IMR-90 (cell line): ENCODE results near the gene FBXO3. TPM values are rescaled to one million over a fixed set of nuclear protein-coding genes. Genes with fewer than 3 reads are reported as not detected.

ENCODE experiments used
- ATAC-seq: fragments of 200-7000 bp; cut with Tn5 transposase; 2 replicates; pipeline ENCODE4 v1.9.1; 2020; ENCODE audit warnings: low read depth, mild to moderate bottlenecking, moderate library complexity
- BruUV-seq: library from RNA; stranded (reverse); fragments of 400-500 nt; replicated peaks from 2 replicates; lab custom pipeline; 2021; lab: Mats Ljungman, UMichigan
- CTCF ChIA-PET: fragments of 300-600 bp; formaldehyde crosslinking; extraction: SDS; loops from one replicate; lab custom pipeline; 2021; ENCODE audit warnings: antibody characterized with exemption; lab: Yijun Ruan, JAX
- POLR2A ChIA-PET: fragments of 300-600 bp; sonication (Branson Sonifier 250); formaldehyde crosslinking; loops from one replicate; lab custom pipeline; 2022; ENCODE audit warnings: antibody characterized with exemption; ENCODE audit not compliant: unreplicated experiment; lab: Charles Lee
- DNase-seq: peaks from one replicate; pipeline ENCODE4 v3.0.0; 2013
- H2AFZ ChIP-seq: replicated peaks from 2 replicates; pipeline ENCODE3; 2013; ENCODE audit warnings: low read length, mild to moderate bottlenecking; ENCODE audit not compliant: poor library complexity
- H2AK5ac ChIP-seq: 2 replicates; pipeline ENCODE4 v1.6.1; 2013; ENCODE audit warnings: low read depth, low read length, inconsistent platforms
- H2AK9ac ChIP-seq: replicated peaks from 2 replicates; pipeline ENCODE3; 2013; ENCODE audit warnings: mild to moderate bottlenecking, low read depth, low read length, moderate library complexity; ENCODE audit not compliant: poor library complexity
- H2BK120ac ChIP-seq: 2 replicates; pipeline ENCODE4 v1.6.1; 2013; ENCODE audit warnings: low read depth, low read length, inconsistent platforms
- H2BK15ac ChIP-seq: 3 replicates; pipeline ENCODE4 v1.6.1; 2013; ENCODE audit warnings: low read depth, low read length, inconsistent platforms
- H2BK20ac ChIP-seq: 2 replicates; pipeline ENCODE4 v1.6.1; 2013; ENCODE audit warnings: low read depth, mild to moderate bottlenecking, inconsistent platforms, low read length, moderate library complexity
- H2BK5ac ChIP-seq: 2 replicates; pipeline ENCODE4 v1.6.1; 2013; ENCODE audit warnings: mild to moderate bottlenecking, low read depth, low read length, inconsistent platforms; ENCODE audit not compliant: poor library complexity, severe bottlenecking
- H3K14ac ChIP-seq: replicated peaks from 2 replicates; pipeline ENCODE4 v1.6.1; 2013; ENCODE audit warnings: low read depth, low read length, inconsistent platforms
- H3K18ac ChIP-seq: 2 replicates; pipeline ENCODE4 v1.6.1; 2013; ENCODE audit warnings: low read depth, low read length, control low read depth
- H3K23ac ChIP-seq: 2 replicates; pipeline ENCODE4 v1.6.1; 2013; ENCODE audit warnings: low read depth, low read length, inconsistent platforms
- H3K27ac ChIP-seq: 2 replicates; pipeline ENCODE4 v1.5.1; 2013; ENCODE audit warnings: mild to moderate bottlenecking, control low read depth, low read length; ENCODE audit not compliant: insufficient read depth
- H3K27me3 ChIP-seq: 2 replicates; pipeline ENCODE4 v1.6.1; 2013; ENCODE audit warnings: low read length; ENCODE audit not compliant: control insufficient read depth, insufficient read depth
- H3K36me3 ChIP-seq: 2 replicates; pipeline ENCODE4 v1.6.1; 2013; ENCODE audit warnings: low read length, mixed read lengths; ENCODE audit not compliant: control insufficient read depth, insufficient read depth
- H3K4ac ChIP-seq: 2 replicates; pipeline ENCODE4 v1.6.1; 2013; ENCODE audit warnings: low read depth, low read length, inconsistent platforms
- H3K4me1 ChIP-seq: 2 replicates; pipeline ENCODE4 v1.6.1; 2013; ENCODE audit warnings: low read length, mixed read lengths; ENCODE audit not compliant: control insufficient read depth, insufficient read depth
- H3K4me2 ChIP-seq: 2 replicates; pipeline ENCODE4 v1.6.1; 2013; ENCODE audit warnings: low read depth, mild to moderate bottlenecking, control low read depth, low read length, moderate library complexity
- H3K4me3 ChIP-seq: 2 replicates; pipeline ENCODE4 v1.5.1; 2013; ENCODE audit warnings: low read depth, mild to moderate bottlenecking, control low read depth, low read length, moderate library complexity; ENCODE audit not compliant: insufficient read depth
- H3K56ac ChIP-seq: 2 replicates; pipeline ENCODE4 v1.6.1; 2013; ENCODE audit warnings: low read length, inconsistent platforms; ENCODE audit not compliant: insufficient read depth; ENCODE audit errors: extremely low read depth
- H3K79me1 ChIP-seq, 2 experiments: 2 replicates each; pipeline ENCODE4 v1.6.1; 2013; ENCODE audit warnings: low read length in 2 of 2, inconsistent platforms in 1 of 2, low read depth in 1 of 2
- H3K9ac ChIP-seq: 2 replicates; pipeline ENCODE4 v1.6.1; 2013; ENCODE audit warnings: low read depth, low read length, control low read depth
- H3K9me1 ChIP-seq: 2 replicates; pipeline ENCODE4 v1.6.1; 2013; ENCODE audit warnings: low read length, inconsistent platforms; ENCODE audit not compliant: insufficient read depth
- H3K9me3 ChIP-seq: 2 replicates; pipeline ENCODE4 v1.6.1; 2013; ENCODE audit warnings: low read length; ENCODE audit not compliant: control insufficient read depth, insufficient read depth
- H4K20me1 ChIP-seq: 2 replicates; pipeline ENCODE4 v1.6.1; 2013; ENCODE audit warnings: low read length, inconsistent platforms; ENCODE audit not compliant: insufficient read depth
- H4K5ac ChIP-seq: 2 replicates; pipeline ENCODE4 v1.6.1; 2013; ENCODE audit warnings: mild to moderate bottlenecking, low read depth, low read length, control low read depth
- H4K8ac ChIP-seq, 2 experiments: 2 replicates each; pipeline ENCODE4 v1.6.1; 2013; ENCODE audit warnings: low read depth in 2 of 2, low read length in 2 of 2, control low read depth in 1 of 2, inconsistent platforms in 1 of 2
- H4K91ac ChIP-seq: 2 replicates; pipeline ENCODE4 v1.6.1; 2013; ENCODE audit warnings: low read depth, low read length, inconsistent platforms; ENCODE audit not compliant: insufficient read depth
- BHLHE40 ChIP-seq: fragments of 150-350 bp; IDR thresholded peaks from 2 replicates; pipeline ENCODE4 v1.6.1; 2016; ENCODE audit warnings: mild to moderate bottlenecking, low read depth, low read length
- CEBPB ChIP-seq: IDR thresholded peaks from 2 replicates; pipeline ENCODE4 v1.6.1; 2012; ENCODE audit warnings: low read depth, low read length, improper control_type of control experiment
- CHD1 ChIP-seq: IDR thresholded peaks from 2 replicates; pipeline ENCODE4 v1.6.1; 2012; ENCODE audit warnings: low read depth, low read length, improper control_type of control experiment
- ELK1 ChIP-seq: fragments of 150-350 bp; IDR thresholded peaks from 2 replicates; pipeline ENCODE4 v1.6.1; 2016; ENCODE audit warnings: low read depth, mild to moderate bottlenecking, low read length, moderate library complexity, borderline replicate concordance
- FOS ChIP-seq: fragments of 150-350 bp; IDR thresholded peaks from 2 replicates; pipeline ENCODE4 v1.6.1; 2016; ENCODE audit warnings: low read depth, low read length
- MAFK ChIP-seq: IDR thresholded peaks from 2 replicates; pipeline ENCODE4 v1.6.1; 2012; ENCODE audit warnings: low read depth, low read length, improper control_type of control experiment
- MAZ ChIP-seq: IDR thresholded peaks from 2 replicates; pipeline ENCODE4 v1.6.1; 2012; ENCODE audit warnings: low read depth, mild to moderate bottlenecking, low read length, improper control_type of control experiment, moderate library complexity, borderline replicate concordance
- MXI1 ChIP-seq: IDR thresholded peaks from 2 replicates; pipeline ENCODE4 v1.6.1; 2012; ENCODE audit warnings: low read depth, mild to moderate bottlenecking, low read length, moderate library complexity, borderline replicate concordance
- NFE2L2 ChIP-seq: fragments of 150-350 bp; IDR thresholded peaks from 2 replicates; pipeline ENCODE4 v1.6.1; 2016; ENCODE audit warnings: low read depth, mild to moderate bottlenecking, low read length
- POLR2A ChIP-seq: IDR thresholded peaks from 2 replicates; pipeline ENCODE4 v1.6.1; 2012; ENCODE audit warnings: mild to moderate bottlenecking, low read depth, low read length
- RAD21 ChIP-seq: IDR thresholded peaks from 2 replicates; pipeline ENCODE4 v1.6.1; 2012; ENCODE audit warnings: low read length, improper control_type of control experiment
- RCOR1 ChIP-seq: IDR thresholded peaks from 2 replicates; pipeline ENCODE4 v1.6.1; 2012; ENCODE audit warnings: mild to moderate bottlenecking, low read length, improper control_type of control experiment; ENCODE audit not compliant: insufficient replicate concordance
- RFX5 ChIP-seq: IDR thresholded peaks from 2 replicates; pipeline ENCODE4 v1.8.0; 2012; ENCODE audit warnings: low read depth, mild to moderate bottlenecking, low read length, moderate library complexity
- SMC3 ChIP-seq: fragments of 150-350 bp; IDR thresholded peaks from 2 replicates; pipeline ENCODE4 v1.6.1; 2016; ENCODE audit warnings: low read depth, mild to moderate bottlenecking, antibody characterized with exemption, low read length, moderate library complexity
- WGBS, 2 experiments: methylation state at CpG; one replicate each; pipeline versions ENCODE4 v1.1.5 to v1.1.7; 2013; ENCODE audit warnings: missing lambda C conversion rate in 2 of 2; ENCODE audit not compliant: insufficient read length in 1 of 2; ENCODE audit errors: extremely low coverage in 2 of 2; 5-methylcytosine and 5-hydroxymethylcytosine counted together
- dilution Hi-C: fragments of 300-500 bp; cut with HindIII; formaldehyde crosslinking; loops from one replicate; pipeline ENCODE4 v1.14.3; 2018; ENCODE audit warnings: low sequenced_read_pairs; ENCODE audit not compliant: unreplicated experiment
- in situ Hi-C: fragments of 300-500 bp; cut with MboI; formaldehyde crosslinking; loops from 3 replicates; pipeline ENCODE4 v1.14.3; 2019; ENCODE audit warnings: low sequenced_read_pairs, inconsistent platforms, mixed read lengths
- intact Hi-C: fragments of 100-400 bp; cut with micrococcal nuclease; formaldehyde crosslinking; loops from 2 replicates; pipeline ENCODE4 v1.10.0; 2022
- polyA plus RNA-seq, 3 experiments: library from polyadenylated mRNA; depleted of rRNA; stranded (reverse); fragments of >200 nt; gene quantifications; 2 replicates each; pipeline ENCODE4 v1.2.3, GENCODE V29; 2012; ENCODE audit warnings: low replicate concordance in 1 of 3
- total RNA-seq: library from RNA; depleted of rRNA; stranded (reverse); fragments of >200 nt; gene quantifications from 2 replicates; pipeline ENCODE4 v1.2.3, GENCODE V29; 2012
- TF ChIP-seq, protein P1 (sequence below): fragments of 150-350 bp; IDR thresholded peaks from 2 replicates; pipeline ENCODE4 v1.6.1; 2017; ENCODE audit warnings: mild to moderate bottlenecking, antibody characterized with exemption, low read length, low read depth
- TF ChIP-seq, protein P2 (sequence below): conservative IDR thresholded peaks from 2 replicates; pipeline ENCODE4 v1.5.1; 2012; ENCODE audit warnings: mild to moderate bottlenecking, low read depth, low read length, improper control_type of control experiment

Gene FBXO3
- total and polyA plus RNA-seq, 2 of the 4 experiments (the other 2 are of a cell fraction) = 26.2 to 51.1 TPM

GRCh38 chr11:33787076-33787475 lies 12.8 kb upstream of the FBXO3 start:
- no CpG with 5 or more reads among the region's 2 CpGs for WGBS, 2 experiments
- Histone ChIP-seq H3K23ac (no peak overlapping the region), H3K4me2 (no peak overlapping the region), H4K8ac (no peak overlapping the region), H4K20me1 (no peaks in the 10 kb centered on the region), H3K27me3 (peaks cover 23% of the 10 kb centered on the region), H3K56ac (no peak overlapping the region), H2AK9ac (no peak overlapping the region), H3K9me3 (peaks cover 2% of the 10 kb centered on the region; the same call in 1 of the 2 replicates), H3K79me1 (no peaks in the 10 kb centered on the region), H3K9me1 (no peaks in the 10 kb centered on the region), H2BK120ac (no peak overlapping the region), H4K5ac (no peak overlapping the region), H2AK5ac (no peak overlapping the region), H2BK5ac (no peak overlapping the region), H2BK20ac (no peak overlapping the region), H3K14ac (no peak overlapping the region), H2AFZ (no peak overlapping the region), H3K36me3 (no peaks in the 10 kb centered on the region), H3K27ac (no peak overlapping the region), H3K4me1 (no peaks in the 10 kb centered on the region), H3K18ac (no peak overlapping the region), H3K9ac (no peak overlapping the region), H2BK15ac (no peak overlapping the region), H3K4ac (no peak overlapping the region), H4K91ac (no peak overlapping the region), H3K4me3 (no peak overlapping the region)
- dilution Hi-C loops = no loop called here
- intact Hi-C loops = no loop called here
- no TSS peak for BruUV-seq
- TF ChIP-seq CEBPB (no peak), CHD1 (no peak), ELK1 (no peak), MAZ (no peak), NFE2L2 (no peak), RCOR1 (no peak), FOS (no peak), RAD21 (no peak), SMC3 (no peak), MXI1 (no peak), RFX5 (no peak), BHLHE40 (no peak), POLR2A (no peak), MAFK (no peak)
- TF ChIP-seq, protein P1, sequence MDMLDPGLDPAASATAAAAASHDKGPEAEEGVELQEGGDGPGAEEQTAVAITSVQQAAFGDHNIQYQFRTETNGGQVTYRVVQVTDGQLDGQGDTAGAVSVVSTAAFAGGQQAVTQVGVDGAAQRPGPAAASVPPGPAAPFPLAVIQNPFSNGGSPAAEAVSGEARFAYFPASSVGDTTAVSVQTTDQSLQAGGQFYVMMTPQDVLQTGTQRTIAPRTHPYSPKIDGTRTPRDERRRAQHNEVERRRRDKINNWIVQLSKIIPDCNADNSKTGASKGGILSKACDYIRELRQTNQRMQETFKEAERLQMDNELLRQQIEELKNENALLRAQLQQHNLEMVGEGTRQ = no peak
- TF ChIP-seq, protein P2, sequence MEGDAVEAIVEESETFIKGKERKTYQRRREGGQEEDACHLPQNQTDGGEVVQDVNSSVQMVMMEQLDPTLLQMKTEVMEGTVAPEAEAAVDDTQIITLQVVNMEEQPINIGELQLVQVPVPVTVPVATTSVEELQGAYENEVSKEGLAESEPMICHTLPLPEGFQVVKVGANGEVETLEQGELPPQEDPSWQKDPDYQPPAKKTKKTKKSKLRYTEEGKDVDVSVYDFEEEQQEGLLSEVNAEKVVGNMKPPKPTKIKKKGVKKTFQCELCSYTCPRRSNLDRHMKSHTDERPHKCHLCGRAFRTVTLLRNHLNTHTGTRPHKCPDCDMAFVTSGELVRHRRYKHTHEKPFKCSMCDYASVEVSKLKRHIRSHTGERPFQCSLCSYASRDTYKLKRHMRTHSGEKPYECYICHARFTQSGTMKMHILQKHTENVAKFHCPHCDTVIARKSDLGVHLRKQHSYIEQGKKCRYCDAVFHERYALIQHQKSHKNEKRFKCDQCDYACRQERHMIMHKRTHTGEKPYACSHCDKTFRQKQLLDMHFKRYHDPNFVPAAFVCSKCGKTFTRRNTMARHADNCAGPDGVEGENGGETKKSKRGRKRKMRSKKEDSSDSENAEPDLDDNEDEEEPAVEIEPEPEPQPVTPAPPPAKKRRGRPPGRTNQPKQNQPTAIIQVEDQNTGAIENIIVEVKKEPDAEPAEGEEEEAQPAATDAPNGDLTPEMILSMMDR = no peak
- ChIA-PET POLR2A (no interaction called here), CTCF (no interaction called here)
- ATAC-seq (no peak), DNase-seq (no peak)
- in situ Hi-C loops = no loop called here
